WTC11 (cell line): ENCODE measurements around the gene SLC19A1. TPM values are rescaled to one million over a fixed set of nuclear protein-coding genes. Genes with fewer than 3 reads are reported as not detected.
A peak's percentile ranks its signal among the peaks of the same experiment; 100 is the strongest.

Source experiments
- ATAC-seq: fragments of 200-7000 bp; cut with Tn5 transposase; 2 replicates; pipeline ENCODE4 v1.10.0; 2021; ENCODE audit warnings: mild to moderate bottlenecking, moderate library complexity
- CTCF ChIA-PET: fragments of 300-600 bp; sonication (Branson Sonifier 250); formaldehyde crosslinking; loops from one replicate; lab custom pipeline; 2021; ENCODE audit warnings: antibody characterized with exemption; lab: Charles Lee
- POLR2A ChIA-PET: fragments of 350-600 bp; sonication (Branson Sonifier 250); formaldehyde crosslinking; loops from one replicate; lab custom pipeline; 2021; ENCODE audit warnings: antibody characterized with exemption; lab: Charles Lee
- DNase-seq: peaks from one replicate; pipeline ENCODE4 v3.0.0; 2021; ENCODE audit warnings: low spot score
- H3K27ac Mint-ChIP-seq: 2 replicates; pipeline ENCODE4 v1.8.0; 2021; ENCODE audit warnings: mixed read lengths
- H3K27me3 Mint-ChIP-seq: 2 replicates; pipeline ENCODE4 v1.8.0; 2021; ENCODE audit warnings: low read depth, mild to moderate bottlenecking, moderate library complexity, mixed read lengths
- H3K36me3 Mint-ChIP-seq: 2 replicates; pipeline ENCODE4 v1.8.0; 2021; ENCODE audit warnings: mixed read lengths
- H3K4me1 Mint-ChIP-seq: 2 replicates; pipeline ENCODE4 v1.8.0; 2022; ENCODE audit warnings: mixed read lengths
- H3K4me3 Mint-ChIP-seq: 2 replicates; pipeline ENCODE4 v1.8.0; 2021; ENCODE audit warnings: mild to moderate bottlenecking, moderate library complexity, mixed read lengths
- H3K9me3 Mint-ChIP-seq: 2 replicates; pipeline ENCODE4 v1.8.0; 2021; ENCODE audit warnings: mixed read lengths
- ARID4B ChIP-seq: sonication (generic); formaldehyde crosslinking; IDR thresholded peaks from 2 replicates; pipeline ENCODE4 v1.8.0; 2023; ENCODE audit warnings: missing genetic modification reagents, mild to moderate bottlenecking, borderline replicate concordance
- CREM ChIP-seq: sonication (generic); formaldehyde crosslinking; IDR thresholded peaks from 2 replicates; pipeline ENCODE4 v1.8.1; 2022; ENCODE audit warnings: mild to moderate bottlenecking, missing genetic modification reagents, moderate library complexity
- FOXJ3 ChIP-seq: sonication (generic); formaldehyde crosslinking; IDR thresholded peaks from 2 replicates; pipeline ENCODE4 v1.9.0; 2021; ENCODE audit warnings: missing genetic modification reagents, mild to moderate bottlenecking, borderline replicate concordance
- FOXK1 ChIP-seq: sonication (generic); formaldehyde crosslinking; IDR thresholded peaks from 2 replicates; pipeline ENCODE4 v1.8.0; 2022; ENCODE audit warnings: mild to moderate bottlenecking, moderate library complexity, missing genetic modification reagents
- GRHL2 ChIP-seq: fragments of 250-450 bp; sonication (Bioruptor Pico); IDR thresholded peaks from 2 replicates; pipeline ENCODE4 v1.8.0; 2022; ENCODE audit warnings: mild to moderate bottlenecking, moderate library complexity; ENCODE audit not compliant: insufficient replicate concordance, severe bottlenecking
- HMGA2 ChIP-seq: fragments of 250-450 bp; sonication (Bioruptor Pico); IDR thresholded peaks from 2 replicates; pipeline ENCODE4 v1.4.0; 2021; ENCODE audit warnings: mild to moderate bottlenecking, moderate library complexity
- MYBL2 ChIP-seq: sonication (generic); formaldehyde crosslinking; IDR thresholded peaks from 2 replicates; pipeline ENCODE4 v1.8.1; 2023; ENCODE audit warnings: mild to moderate bottlenecking, moderate library complexity, missing genetic modification reagents
- NFATC4 ChIP-seq: fragments of 250-450 bp; sonication (Bioruptor Pico); IDR thresholded peaks from 2 replicates; pipeline ENCODE4 v1.9.0; 2021; ENCODE audit warnings: mild to moderate bottlenecking
- RELA ChIP-seq: sonication (generic); formaldehyde crosslinking; IDR thresholded peaks from 2 replicates; pipeline ENCODE4 v1.8.1; 2022; ENCODE audit warnings: missing genetic modification reagents, mild to moderate bottlenecking, borderline replicate concordance
- RORB ChIP-seq: fragments of 250-450 bp; sonication (Bioruptor Pico); IDR thresholded peaks from 2 replicates; pipeline ENCODE4 v1.9.0; 2021; ENCODE audit warnings: mild to moderate bottlenecking
- SOX15 ChIP-seq: fragments of 250-450 bp; sonication (Bioruptor Pico); IDR thresholded peaks from 2 replicates; pipeline ENCODE4 v1.9.0; 2021; ENCODE audit warnings: mild to moderate bottlenecking
- TCF7 ChIP-seq: sonication (generic); formaldehyde crosslinking; IDR thresholded peaks from 2 replicates; pipeline ENCODE4 v1.8.0; 2022; ENCODE audit warnings: mild to moderate bottlenecking, low read depth, missing genetic modification reagents, moderate library complexity
- TEAD1 ChIP-seq: sonication (generic); formaldehyde crosslinking; IDR thresholded peaks from 2 replicates; pipeline ENCODE4 v1.8.0; 2022; ENCODE audit warnings: mild to moderate bottlenecking, missing genetic modification reagents
- TEAD4 ChIP-seq: sonication (generic); formaldehyde crosslinking; IDR thresholded peaks from 2 replicates; pipeline ENCODE4 v1.8.0; 2022; ENCODE audit warnings: mild to moderate bottlenecking, missing genetic modification reagents
- ZNF138 ChIP-seq: sonication (generic); formaldehyde crosslinking; conservative IDR thresholded peaks from 2 replicates; pipeline ENCODE4 v1.8.1; 2022; ENCODE audit warnings: mild to moderate bottlenecking, moderate library complexity, missing genetic modification reagents
- ZNF219 ChIP-seq: sonication (generic); formaldehyde crosslinking; IDR thresholded peaks from 2 replicates; pipeline ENCODE4 v1.8.0; 2023; ENCODE audit warnings: missing genetic modification reagents, mild to moderate bottlenecking, borderline replicate concordance
- total RNA-seq: library from RNA; stranded (reverse); gene quantifications from 3 replicates; pipeline ENCODE4 v1.2.3, GENCODE V29; 2021
- TF ChIP-seq, protein P1 (sequence below): sonication (generic); formaldehyde crosslinking; IDR thresholded peaks from 2 replicates; pipeline ENCODE4 v1.8.0; 2022; ENCODE audit warnings: mild to moderate bottlenecking, missing genetic modification reagents
- TF ChIP-seq, protein P2 (sequence below): sonication (generic); formaldehyde crosslinking; conservative IDR thresholded peaks from 2 replicates; pipeline ENCODE4 v1.8.1; 2022; ENCODE audit warnings: mild to moderate bottlenecking, missing genetic modification reagents

The SLC19A1 gene
- total RNA-seq, 1 experiment from 2014 or later = 29.8 TPM

DNA sequence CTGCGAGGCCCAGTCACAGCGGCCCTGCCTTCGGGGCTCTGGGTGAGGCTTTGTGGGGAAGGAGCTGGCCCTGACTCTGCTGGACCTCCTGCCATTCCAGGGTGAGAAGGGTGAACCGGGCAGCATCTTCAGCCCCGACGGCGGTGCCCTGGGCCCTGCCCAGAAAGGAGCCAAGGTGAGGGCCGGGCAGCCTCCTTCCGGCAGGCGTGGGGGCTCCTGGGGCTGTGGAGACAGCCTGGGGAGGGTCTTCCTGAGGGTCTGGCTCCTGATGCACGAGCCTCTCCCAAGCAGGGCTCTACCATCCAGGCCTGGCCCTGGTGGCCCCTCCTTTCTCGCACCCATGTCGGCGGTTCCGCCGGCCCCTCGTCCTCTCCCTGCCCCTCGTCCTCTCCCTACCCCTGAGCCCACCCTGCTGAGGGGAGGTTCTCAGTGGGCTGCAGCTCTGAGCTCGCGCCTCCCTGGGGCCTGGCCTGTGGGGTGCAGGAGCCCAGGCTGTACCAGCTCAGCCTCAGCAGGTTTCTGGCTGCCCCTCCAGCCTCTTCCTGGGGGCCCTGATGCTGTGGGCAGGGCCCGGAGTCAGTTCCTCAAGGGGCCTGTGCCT, 48.7 kb downstream of the SLC19A1 start (continued):
- no peak for TF ChIP-seq ARID4B (CRISPR knock-in tag)
- no peak for TF ChIP-seq CREM (CRISPR knock-in tag)
- no peak for TF ChIP-seq ZNF138
- TF ChIP-seq FOXK1 (CRISPR knock-in tag) = no peak
- TF ChIP-seq HMGA2 (CRISPR knock-in tag) = no peak
- no peak for TF ChIP-seq RELA
- no peak for TF ChIP-seq TEAD1 (CRISPR knock-in tag)
- TF ChIP-seq RORB (CRISPR knock-in tag) = no peak
- TF ChIP-seq NFATC4 (CRISPR knock-in tag) = no peak
- TF ChIP-seq TCF7 (CRISPR knock-in tag) = no peak
- TF ChIP-seq, protein P1, sequence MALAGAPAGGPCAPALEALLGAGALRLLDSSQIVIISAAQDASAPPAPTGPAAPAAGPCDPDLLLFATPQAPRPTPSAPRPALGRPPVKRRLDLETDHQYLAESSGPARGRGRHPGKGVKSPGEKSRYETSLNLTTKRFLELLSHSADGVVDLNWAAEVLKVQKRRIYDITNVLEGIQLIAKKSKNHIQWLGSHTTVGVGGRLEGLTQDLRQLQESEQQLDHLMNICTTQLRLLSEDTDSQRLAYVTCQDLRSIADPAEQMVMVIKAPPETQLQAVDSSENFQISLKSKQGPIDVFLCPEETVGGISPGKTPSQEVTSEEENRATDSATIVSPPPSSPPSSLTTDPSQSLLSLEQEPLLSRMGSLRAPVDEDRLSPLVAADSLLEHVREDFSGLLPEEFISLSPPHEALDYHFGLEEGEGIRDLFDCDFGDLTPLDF (CRISPR knock-in tag) = no peak
- TF ChIP-seq GRHL2 = no peak
- TF ChIP-seq FOXJ3 (CRISPR knock-in tag) = no peak

DNA sequence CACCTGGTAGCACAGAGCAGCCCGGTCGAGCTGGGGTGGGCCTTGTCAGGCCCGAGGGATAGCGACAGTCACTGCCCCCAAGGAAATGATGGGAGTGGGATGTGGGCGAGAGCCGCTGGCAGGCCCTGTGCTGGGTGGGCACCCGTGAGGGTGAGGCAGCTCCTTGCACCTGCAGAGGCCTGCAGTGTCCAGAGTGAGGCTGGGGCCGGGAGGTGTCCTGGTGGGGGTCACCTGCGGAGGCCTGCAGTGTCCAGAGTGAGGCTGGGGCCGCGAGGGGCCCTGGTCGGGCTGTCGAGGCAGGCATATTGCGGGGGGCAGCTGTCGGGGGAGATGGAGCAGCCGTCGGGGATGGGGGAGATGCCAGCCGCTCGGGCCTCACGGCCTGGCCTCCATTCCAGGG, 49.5 kb downstream of the SLC19A1 start:
- Mint-ChIP-seq H3K4me1 (peaks cover 15% of the 10 kb centered on the region), H3K9me3 (no peaks in the 10 kb centered on the region), H3K27me3 (no peaks in the 10 kb centered on the region), H3K4me3 (no peak overlapping the region), H3K36me3 (peaks cover 21% of the 10 kb centered on the region), H3K27ac (no peak overlapping the region)
- ChIA-PET CTCF (interaction anchor here (1.3 kb wide), 1 partner anchor 53 kb away, joined by 3 read pairs; no protein-coding TSS in a partner anchor), POLR2A (no interaction called here)
- DNase-seq = no peak
- TF ChIP-seq TCF7 (CRISPR knock-in tag) = no peak
- no peak for TF ChIP-seq MYBL2
- TF ChIP-seq, protein P2, sequence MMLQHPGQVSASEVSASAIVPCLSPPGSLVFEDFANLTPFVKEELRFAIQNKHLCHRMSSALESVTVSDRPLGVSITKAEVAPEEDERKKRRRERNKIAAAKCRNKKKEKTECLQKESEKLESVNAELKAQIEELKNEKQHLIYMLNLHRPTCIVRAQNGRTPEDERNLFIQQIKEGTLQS (CRISPR knock-in tag) = no peak
- ATAC-seq = no peak

DNA sequence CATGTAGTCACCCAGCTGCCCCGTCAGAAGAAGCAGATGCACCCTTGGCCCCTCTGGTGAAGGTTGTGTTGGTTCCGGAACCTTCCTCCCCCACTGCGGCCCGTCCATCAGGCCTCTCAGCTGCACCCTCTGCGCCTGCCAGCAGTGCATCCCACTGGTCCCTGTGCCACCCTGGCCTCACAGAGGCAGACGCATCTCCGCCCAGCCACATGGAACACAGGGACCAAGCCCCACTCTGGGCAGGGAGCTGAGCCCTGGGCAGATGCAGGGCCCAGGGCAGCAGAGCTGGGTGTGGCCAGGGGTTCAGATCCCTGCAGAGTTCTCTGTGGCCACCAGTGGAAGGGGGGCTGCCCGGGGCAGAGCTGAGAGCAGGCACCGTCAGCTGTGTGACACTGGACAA, 50.6 kb downstream of the SLC19A1 start:
- ChIA-PET POLR2A (no interaction called here), CTCF (interaction anchor here (1.0 to 1.3 kb wide), 2 partner anchors 14 to 52 kb away, joined by 3 to 5 read pairs; no protein-coding TSS in a partner anchor)
- Mint-ChIP-seq H3K36me3 (peaks cover 19% of the 10 kb centered on the region), H3K27ac (peak overlapping the region; percentile 60; the same call in 1 of the 2 replicates), H3K9me3 (no peaks in the 10 kb centered on the region), H3K27me3 (no peaks in the 10 kb centered on the region), H3K4me3 (no peak overlapping the region), H3K4me1 (peaks cover 22% of the 10 kb centered on the region)
- no peak for ATAC-seq
- DNase-seq = no peak
- TF ChIP-seq TEAD4 (CRISPR knock-in tag) (no peak), SOX15 (no peak), ZNF219 (CRISPR knock-in tag) (no peak)
